ENCODE results near the gene PUM1.

PUM1 gene

DNA sequence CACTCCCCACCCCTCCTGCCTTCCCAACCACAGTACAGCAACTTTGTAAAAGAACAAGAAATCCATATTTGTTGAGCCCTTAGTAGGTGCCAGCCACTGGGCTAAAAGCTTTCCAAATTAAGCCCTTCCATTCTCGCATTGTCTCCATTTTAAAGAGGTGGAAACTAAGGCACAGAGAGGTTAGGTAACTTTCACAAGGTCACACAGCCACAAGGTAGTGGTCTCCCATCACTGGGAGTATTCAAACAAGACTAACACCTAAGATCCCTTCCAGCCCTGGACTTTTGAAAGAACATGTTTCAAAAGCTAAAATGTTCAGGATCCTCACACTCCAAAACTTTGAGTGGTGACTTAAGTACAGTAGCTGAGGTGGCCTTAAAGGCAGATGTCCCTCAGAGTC, 160.1 kb downstream of the PUM1 start:
- no peak for DNase-seq

GRCh38 chr1:30904962-30905335, 160.6 kb downstream of the PUM1 start:
- DNase-seq: no peak

GRCh38 chr1:30904191-30904961, 161.1 kb downstream of the PUM1 start:
- no peak for DNase-seq

DNA sequence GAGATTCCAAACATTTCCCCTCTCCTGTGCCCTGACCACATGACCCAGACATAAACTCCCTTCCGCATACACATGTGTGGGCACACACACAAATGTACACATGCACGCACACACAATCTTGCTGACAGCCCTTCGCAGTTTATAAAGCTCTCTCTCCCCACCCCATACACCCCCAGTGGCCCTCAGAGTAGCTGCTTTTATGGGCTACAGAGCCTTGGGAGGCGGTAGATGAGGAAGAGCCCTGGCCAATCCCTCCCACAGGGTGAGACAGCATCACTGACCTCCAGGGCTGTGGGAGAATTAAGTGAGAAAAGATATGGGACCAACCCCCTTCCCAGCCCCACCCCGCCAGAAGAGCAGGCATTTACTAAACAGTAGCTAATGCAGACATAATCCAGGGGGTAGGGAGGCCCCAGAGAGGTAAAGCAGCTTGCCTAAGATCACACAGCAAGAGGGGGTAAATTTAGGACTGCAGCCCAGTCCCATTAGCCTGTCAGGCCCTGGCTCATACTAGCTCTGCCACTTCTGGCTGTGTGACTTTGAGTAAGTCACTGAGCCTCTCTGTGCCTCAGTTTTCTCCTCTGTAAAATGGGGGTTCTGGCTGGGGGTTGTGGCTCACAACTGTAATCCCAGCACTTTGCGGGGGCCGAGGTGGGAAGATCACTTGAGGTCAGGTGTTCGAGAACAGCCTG, 162.0 kb downstream of the PUM1 start:
- peak in 1 of 2 donors; percentile 41 for DNase-seq

DNA sequence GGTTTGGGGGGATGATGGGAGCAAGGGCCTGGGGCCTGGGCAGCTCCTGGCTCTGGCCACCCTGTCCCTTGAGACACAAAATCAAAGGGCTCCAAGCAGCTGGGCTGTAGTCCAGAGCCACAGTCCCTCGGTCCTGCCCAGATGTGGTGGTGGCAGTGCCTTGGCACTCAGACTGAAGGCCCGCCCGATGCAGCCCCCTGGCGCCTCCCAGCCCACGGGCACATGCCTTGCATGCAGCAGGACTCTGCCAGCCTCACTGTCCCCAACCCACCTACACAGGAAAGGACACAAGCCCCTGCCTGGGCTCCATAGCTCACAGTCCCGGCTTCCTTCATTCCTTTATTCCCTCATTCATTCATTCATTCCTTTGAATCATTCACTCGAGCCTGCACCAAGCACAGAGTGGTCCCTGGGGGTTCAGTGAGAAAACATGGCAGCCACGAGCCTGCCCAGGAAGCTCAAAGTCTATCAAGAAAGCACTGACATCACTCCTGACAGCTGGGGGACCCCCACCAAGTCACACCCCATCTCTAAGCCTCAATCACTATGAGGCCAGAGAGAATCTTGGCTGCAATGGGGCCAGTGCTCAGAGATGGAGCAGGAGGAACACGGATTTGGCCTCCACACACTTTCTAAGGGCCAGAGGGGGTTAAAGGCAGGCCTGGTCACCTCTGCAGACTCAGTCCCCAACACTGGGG, 162.8 kb downstream of the PUM1 start:
- no peak for DNase-seq

DNA sequence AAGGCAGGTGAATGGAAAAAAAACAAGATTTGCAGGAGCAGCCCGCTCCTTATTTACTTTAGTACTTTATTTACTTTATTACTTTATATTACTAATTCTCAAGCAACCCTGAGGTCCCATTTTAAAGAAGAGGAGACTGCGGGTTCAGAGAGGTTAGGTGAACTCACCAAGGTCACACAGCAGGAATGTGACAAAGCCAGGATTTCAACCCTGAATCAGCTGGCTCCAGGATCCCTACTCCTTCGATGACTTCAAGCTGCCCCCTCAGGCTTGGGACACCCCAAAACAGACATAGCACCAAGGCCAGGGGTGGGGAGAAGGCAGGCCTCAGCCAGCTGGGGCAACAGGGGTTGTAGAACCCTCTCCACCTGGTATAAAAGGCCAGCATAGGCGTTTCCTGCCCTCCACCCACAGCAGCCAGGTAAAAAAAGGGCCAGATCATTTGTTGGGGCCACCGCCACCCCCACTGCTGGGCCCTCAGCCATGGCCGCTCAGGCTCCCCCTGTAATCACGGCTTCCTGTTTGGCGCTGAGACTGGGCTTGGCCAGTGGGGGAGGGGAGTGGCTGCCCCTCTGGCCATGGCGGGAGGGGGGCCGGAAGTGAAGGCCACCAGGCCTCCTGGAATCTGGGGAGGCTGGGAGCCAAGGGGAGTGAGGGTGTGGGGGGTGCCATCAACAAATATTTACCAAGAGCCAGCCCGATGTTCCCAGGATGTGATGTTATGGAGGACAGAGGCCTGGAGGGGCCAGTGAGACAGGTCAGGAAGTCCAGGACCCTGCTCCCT, 163.5 kb downstream of the PUM1 start:
- no peak for DNase-seq

DNA sequence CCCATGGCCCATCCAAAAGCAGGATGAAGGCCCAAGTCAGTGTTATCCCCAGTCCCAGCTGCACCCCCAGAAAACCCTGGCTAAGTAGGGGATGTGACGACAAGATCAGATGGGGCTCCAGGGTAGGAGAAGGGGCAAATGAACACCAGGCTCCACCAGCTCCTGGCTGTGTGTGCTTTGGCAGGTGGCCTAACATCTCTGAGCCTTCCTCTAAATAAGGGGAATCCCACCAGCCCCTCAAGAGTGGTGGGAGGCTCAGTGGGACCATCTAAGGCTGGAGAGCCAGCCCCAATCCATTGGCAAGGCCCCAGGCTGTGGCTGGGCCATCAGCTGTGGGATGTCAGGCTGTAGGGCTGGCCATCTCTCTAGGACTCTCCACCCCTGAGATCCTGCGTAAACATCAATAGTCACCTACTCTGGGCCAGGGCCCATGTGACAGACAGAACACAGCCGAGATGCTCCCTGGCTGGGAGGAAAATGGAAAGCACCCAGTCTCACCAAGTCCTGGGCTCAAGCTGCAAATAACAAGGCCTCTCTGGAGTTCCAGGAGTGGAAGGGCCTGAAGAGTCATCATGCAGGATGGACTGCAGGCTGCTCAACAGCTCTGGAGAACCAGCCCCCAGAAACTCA, 164.5 kb downstream of the PUM1 start:
- no peak for DNase-seq

GRCh38 chr1:30900486-30900885, 165.0 kb downstream of the PUM1 start:
- DNase-seq: no peak

GRCh38 chr1:30899577-30900389, 165.7 kb downstream of the PUM1 start:
- no peak for DNase-seq

- DNase-seq: peak in 1 of 2 donors; percentile 30
Observed at GRCh38 chr1:30898031-30898815, 167.3 kb downstream of the PUM1 start.

DNA sequence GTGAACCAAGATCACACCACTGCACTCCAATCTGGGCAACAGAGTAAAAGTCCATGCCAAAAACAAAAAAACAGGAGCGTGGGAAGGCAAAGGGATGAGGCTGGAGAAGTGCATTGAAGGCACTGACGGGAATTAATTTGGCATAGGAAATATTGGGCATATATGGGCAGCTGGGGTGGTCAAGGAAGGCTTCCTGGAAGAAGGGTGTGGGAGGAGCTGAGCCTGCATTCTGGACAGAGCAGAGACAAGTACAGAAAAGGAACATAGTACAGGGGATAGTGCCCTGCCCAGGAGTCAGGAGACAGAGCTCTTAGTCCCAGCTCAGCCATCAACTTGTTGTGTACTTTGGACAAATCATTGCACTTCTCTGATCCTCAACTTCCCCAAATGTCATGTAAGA, 168.6 kb downstream of the PUM1 start:
- DNase-seq: no peak

DNA sequence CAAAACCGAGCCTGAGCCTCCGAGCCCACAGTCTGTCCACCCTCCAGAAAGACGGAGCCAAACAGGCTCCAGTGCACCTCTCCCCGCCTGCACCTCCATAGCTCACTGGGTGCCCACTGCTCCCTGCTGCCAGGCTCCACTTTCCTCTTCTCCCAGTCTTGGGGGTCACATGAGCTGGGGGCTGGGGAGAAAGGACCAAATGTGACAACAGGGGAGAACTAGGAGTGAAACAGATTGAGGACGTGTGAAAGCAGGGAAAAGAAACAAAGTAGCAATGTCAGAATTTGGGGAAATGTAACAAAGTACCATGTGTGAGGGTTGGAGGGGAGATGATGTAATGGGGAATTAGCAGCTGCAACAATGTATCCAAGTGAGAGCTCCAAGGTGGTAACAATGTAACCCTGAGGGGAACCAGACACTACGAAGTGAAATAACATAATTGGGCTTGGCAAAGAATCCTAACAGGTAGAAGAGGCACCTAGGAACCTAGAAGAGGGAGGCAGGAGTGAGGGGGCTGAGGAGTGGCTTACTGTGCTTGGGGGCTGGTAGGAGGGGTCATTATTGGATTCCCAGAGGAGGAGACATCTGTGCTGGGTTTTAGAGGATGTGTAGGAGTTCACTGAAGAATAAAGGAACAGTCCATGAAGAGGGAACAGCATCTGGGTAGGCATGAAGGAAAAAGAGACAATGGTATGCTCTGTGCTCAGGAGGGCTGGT, 169.4 kb downstream of the PUM1 start:
- DNase-seq: peak in 1 of 2 donors; percentile 41

DNA sequence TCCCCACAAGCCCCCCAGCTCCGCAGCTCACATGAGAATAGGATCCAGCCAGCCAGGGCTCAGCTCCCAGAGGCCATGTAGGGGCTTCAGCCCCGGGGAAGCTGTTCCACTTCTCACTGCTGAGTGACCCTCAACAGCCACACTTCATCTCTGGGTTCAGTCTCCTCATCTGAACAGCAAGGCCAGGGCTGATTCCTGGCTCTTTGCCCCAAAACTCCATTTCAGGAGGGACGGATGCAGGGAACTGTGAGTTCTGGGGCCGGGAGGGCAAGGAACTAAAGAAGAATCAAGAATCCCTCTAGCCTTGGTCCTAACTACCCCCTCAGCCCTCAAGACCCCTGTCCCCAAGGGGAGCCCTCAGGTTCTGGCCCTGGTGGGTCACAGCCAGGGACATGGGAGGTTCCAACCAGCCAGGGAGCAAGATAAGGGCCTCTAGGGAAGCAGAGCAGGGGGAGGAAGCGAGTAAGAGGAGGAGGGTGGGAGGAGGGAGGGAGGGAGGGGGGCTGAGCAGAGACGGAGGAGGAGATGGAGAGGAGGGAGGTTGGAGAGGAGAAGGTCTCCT, 170.1 kb downstream of the PUM1 start:
- no peak for DNase-seq

DNA sequence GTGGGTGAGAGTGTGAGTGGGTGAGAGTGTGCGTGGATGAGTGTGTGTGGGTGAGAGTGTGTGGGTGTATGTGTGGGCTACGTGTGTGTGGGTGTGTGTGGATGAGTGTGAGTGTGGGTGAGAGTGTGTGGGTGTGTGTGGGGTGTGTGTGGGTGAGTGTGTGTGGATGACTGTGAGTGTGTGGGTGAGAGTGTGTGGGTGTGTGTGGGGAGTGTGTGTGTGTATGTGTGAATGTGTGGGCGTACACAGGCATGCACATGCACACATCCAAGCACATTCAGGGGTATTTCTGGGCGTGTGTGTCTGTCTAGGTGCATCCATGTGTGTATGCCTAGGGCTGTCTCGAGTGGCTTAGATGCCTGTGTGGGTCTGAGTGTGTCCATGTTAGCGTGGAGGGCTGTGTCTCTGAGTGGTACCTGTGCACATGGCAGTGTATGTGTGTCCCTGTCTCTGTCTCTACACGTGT, 171.0 kb downstream of the PUM1 start:
- DNase-seq: no peak

- DNase-seq: no peak
Observed at GRCh38 chr1:30893776-30894507, 171.6 kb downstream of the PUM1 start.

GRCh38 chr1:30892671-30893073, 172.8 kb downstream of the PUM1 start:
- no peak for DNase-seq

DNA sequence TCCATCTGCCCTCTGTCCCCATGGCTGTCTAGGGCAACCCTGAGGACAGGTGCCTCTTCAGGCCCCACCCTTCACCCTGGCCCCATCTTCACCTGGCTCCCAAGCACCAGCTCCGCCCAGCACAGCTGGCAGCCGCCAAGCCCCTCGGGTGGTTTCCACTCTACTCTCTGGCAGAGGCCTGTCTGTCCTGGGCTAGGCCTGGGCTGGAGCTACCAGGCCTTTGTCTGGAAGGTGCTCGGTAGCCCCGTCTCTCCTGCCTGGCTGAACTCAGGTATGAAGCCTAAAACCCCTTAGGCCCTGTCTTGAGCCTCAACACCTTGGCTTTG, 174.3 kb downstream of the PUM1 start:
- DNase-seq: no peak

GRCh38 chr1:30890502-30891226, 174.9 kb downstream of the PUM1 start:
- DNase-seq: no peak

All from inflammatory macrophage (primary cell).